ENCODE results near the gene UBE2L6.

DNA sequence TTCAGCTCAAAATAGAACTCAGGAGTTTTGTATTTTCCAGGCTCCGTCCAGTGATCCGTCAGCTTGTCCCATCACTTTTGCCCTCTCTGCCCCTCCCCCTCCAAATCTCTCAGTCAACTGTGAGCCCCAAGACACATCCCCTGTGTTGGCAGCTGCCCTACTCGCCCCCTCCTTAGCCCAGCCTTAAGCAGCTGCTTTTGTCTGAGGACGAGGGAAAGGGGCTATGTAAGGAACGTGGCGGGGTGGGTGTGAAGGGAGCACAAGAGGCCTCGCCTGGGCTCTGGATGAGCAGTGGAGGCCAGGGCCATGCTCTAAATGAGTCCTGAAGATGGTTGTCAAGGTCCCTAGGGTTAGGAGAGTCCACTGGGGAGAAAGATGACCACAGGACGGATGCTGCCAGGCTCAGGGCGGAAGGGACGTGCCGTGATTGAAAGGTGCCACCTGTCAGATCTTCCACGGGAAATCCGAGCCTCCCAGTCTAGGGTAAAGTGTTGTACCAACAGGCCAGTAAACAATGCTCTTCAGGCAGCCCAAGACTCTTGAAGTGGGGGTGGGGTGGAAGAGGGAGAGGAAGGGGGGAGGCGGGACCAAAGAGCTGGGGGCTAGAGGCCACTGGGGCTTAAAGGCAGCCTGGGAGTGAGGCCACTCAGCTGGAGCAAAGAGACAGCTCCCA is 30.4 kb downstream of the UBE2L6 start, which contains the start of gene SMTNL1:
- TF ChIP-seq, protein P1, sequence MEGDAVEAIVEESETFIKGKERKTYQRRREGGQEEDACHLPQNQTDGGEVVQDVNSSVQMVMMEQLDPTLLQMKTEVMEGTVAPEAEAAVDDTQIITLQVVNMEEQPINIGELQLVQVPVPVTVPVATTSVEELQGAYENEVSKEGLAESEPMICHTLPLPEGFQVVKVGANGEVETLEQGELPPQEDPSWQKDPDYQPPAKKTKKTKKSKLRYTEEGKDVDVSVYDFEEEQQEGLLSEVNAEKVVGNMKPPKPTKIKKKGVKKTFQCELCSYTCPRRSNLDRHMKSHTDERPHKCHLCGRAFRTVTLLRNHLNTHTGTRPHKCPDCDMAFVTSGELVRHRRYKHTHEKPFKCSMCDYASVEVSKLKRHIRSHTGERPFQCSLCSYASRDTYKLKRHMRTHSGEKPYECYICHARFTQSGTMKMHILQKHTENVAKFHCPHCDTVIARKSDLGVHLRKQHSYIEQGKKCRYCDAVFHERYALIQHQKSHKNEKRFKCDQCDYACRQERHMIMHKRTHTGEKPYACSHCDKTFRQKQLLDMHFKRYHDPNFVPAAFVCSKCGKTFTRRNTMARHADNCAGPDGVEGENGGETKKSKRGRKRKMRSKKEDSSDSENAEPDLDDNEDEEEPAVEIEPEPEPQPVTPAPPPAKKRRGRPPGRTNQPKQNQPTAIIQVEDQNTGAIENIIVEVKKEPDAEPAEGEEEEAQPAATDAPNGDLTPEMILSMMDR (IDR thresholded peaks at IDR 0.05; ENCODE audit: insufficient read depth, low read length, poor library complexity, severe bottlenecking), result no peak
- no peak for TF ChIP-seq EZH2phosphoT487 (conservative IDR thresholded peaks at IDR 0.05; ENCODE audit: low read length)
